ENCODE measurements around the gene KRT27. TPM values are rescaled to one million over a fixed set of nuclear protein-coding genes. Genes with fewer than 3 reads are reported as not detected.

Gene KRT27
- total RNA-seq, 1 experiment from 2014 or later: not detected

- POLR2A ChIA-PET (ENCODE audit: unreplicated experiment): no interaction called here
- CTCF ChIA-PET: no interaction called here
- TF ChIP-seq EZH2phosphoT487 (IDR thresholded peaks at IDR 0.05; ENCODE audit: borderline replicate concordance, low read length) (no peak), EZH2 (IDR thresholded peaks at IDR 0.05; ENCODE audit: low read length, unreplicated experiment) (no peak), CTCF (conservative IDR thresholded peaks at IDR 0.05; ENCODE audit: low read depth, low read length) (no peak)
- no peak for DNase-seq
- Histone ChIP-seq H3K27ac (ENCODE audit: low read length) (no peak overlapping the region), H3K36me3 (ENCODE audit: low read depth, low read length) (no peaks in the 10 kb centered on the region), H3K9ac (ENCODE audit: low read length) (no peak overlapping the region), H3K4me1 (ENCODE audit: insufficient read depth, low read length) (no peaks in the 10 kb centered on the region), H4K20me1 (ENCODE audit: low read length) (no peaks in the 10 kb centered on the region), H3K79me2 (ENCODE audit: low read length) (no peaks in the 10 kb centered on the region), H3F3A (ENCODE audit: low read length, unreplicated experiment) (no peaks in the 10 kb centered on the region), H3K27me3 (ENCODE audit: low read length) (no peaks in the 10 kb centered on the region), H3K9me3 (ENCODE audit: low read length) (peaks cover 9% of the 10 kb centered on the region; the same call in 1 of the 2 replicates), H3K4me3 (ENCODE audit: low read length) (no peak overlapping the region), H3K4me2 (ENCODE audit: low read length) (no peak overlapping the region), H2AFZ (ENCODE audit: low read length) (no peak overlapping the region), H3K9me2 (replicated peaks; ENCODE audit: low read length) (no peaks in the 10 kb centered on the region)
- BruUV-seq (replicated peaks): no TSS peak
- ATAC-seq: no peak
- intact Hi-C loops (cut with micrococcal nuclease): no loop called here
Observed at GRCh38 chr17:40760105-40761016, 22.0 kb downstream of the KRT27 start.

GRCh38 chr17:40755231-40755630 is 27.1 kb downstream of the KRT27 start, which contains the start of gene KRT25:
Gene KRT25, minus strand, starts transcription at chr17:40755331. Its CDS starts 60 bp downstream, at chr17:40755271.
- H3K9me2 ChIP-seq (replicated peaks; ENCODE audit: low read length): no peaks in the 10 kb centered on the region
- DNase-seq: no peak
- ChIA-PET POLR2A (ENCODE audit: unreplicated experiment) (no interaction called here), CTCF (no interaction called here)
- H3K4me3 ChIP-seq (ENCODE audit: low read length): no peak within 1 kb of the TSS
- no peak within 1 kb of the TSS for H3K4me2 ChIP-seq (ENCODE audit: low read length)
- no peaks in the 10 kb centered on the region for H3K9me3 ChIP-seq (ENCODE audit: low read length)
- no peaks in the 10 kb centered on the region for H3K27me3 ChIP-seq (ENCODE audit: low read length)
- H3K9ac ChIP-seq (ENCODE audit: low read length): no peak within 1 kb of the TSS
- H3K4me1 ChIP-seq (ENCODE audit: insufficient read depth, low read length): no peaks in the 10 kb centered on the region
- no TSS peak for BruUV-seq (replicated peaks)
- no peak within 1 kb of the TSS for H3K27ac ChIP-seq (ENCODE audit: low read length)
- H3F3A ChIP-seq (ENCODE audit: low read length, unreplicated experiment): no peaks in the 10 kb centered on the region
- intact Hi-C loops (cut with micrococcal nuclease): no loop called here
- no peak within 1 kb of the TSS for H2AFZ ChIP-seq (ENCODE audit: low read length)
- H3K36me3 ChIP-seq (ENCODE audit: low read depth, low read length): no peaks in the 10 kb centered on the region
- H3K79me2 ChIP-seq (ENCODE audit: low read length): no peaks in the 10 kb centered on the region
- no peaks in the 10 kb centered on the region for H4K20me1 ChIP-seq (ENCODE audit: low read length)
- ATAC-seq: no peak
- no peak for TF ChIP-seq EZH2 (IDR thresholded peaks at IDR 0.05; ENCODE audit: low read length, unreplicated experiment)
- no peak for TF ChIP-seq CTCF (conservative IDR thresholded peaks at IDR 0.05; ENCODE audit: low read depth, low read length)
- TF ChIP-seq EZH2phosphoT487 (IDR thresholded peaks at IDR 0.05; ENCODE audit: borderline replicate concordance, low read length): no peak

- intact Hi-C loops (cut with micrococcal nuclease): no loop called here
Observed at GRCh38 chr17:40753804-40754203, 28.5 kb downstream of the KRT27 start.

More at GRCh38 chr17:40753804-40754203, 28.5 kb downstream of the KRT27 start:
- no peaks in the 10 kb centered on the region for H3K4me1 ChIP-seq (ENCODE audit: insufficient read depth, low read length)
- H3K9ac ChIP-seq (ENCODE audit: low read length): no peak overlapping the region
- no peak overlapping the region for H3K4me3 ChIP-seq (ENCODE audit: low read length)
- DNase-seq (no peak), ATAC-seq (no peak)
- CTCF ChIA-PET: no interaction called here
- TF ChIP-seq EZH2 (IDR thresholded peaks at IDR 0.05; ENCODE audit: low read length, unreplicated experiment) (no peak), CTCF (conservative IDR thresholded peaks at IDR 0.05; ENCODE audit: low read depth, low read length) (no peak), EZH2phosphoT487 (IDR thresholded peaks at IDR 0.05; ENCODE audit: borderline replicate concordance, low read length) (no peak)
- no peak overlapping the region for H3K4me2 ChIP-seq (ENCODE audit: low read length)
- H3K36me3 ChIP-seq (ENCODE audit: low read depth, low read length): no peaks in the 10 kb centered on the region
- H2AFZ ChIP-seq (ENCODE audit: low read length): no peak overlapping the region
- no peaks in the 10 kb centered on the region for H3K9me2 ChIP-seq (replicated peaks; ENCODE audit: low read length)
- no peaks in the 10 kb centered on the region for H4K20me1 ChIP-seq (ENCODE audit: low read length)
- no peaks in the 10 kb centered on the region for H3K79me2 ChIP-seq (ENCODE audit: low read length)
- H3F3A ChIP-seq (ENCODE audit: low read length, unreplicated experiment): no peaks in the 10 kb centered on the region
- POLR2A ChIA-PET (ENCODE audit: unreplicated experiment): no interaction called here
- no peaks in the 10 kb centered on the region for H3K27me3 ChIP-seq (ENCODE audit: low read length)
- H3K9me3 ChIP-seq (ENCODE audit: low read length): no peaks in the 10 kb centered on the region
- BruUV-seq (replicated peaks): no TSS peak
- H3K27ac ChIP-seq (ENCODE audit: low read length): no peak overlapping the region

All from PC-3 (cell line).